IMR-90 (cell line): ENCODE measurements around the gene C15orf39. TPM values are rescaled to one million over a fixed set of nuclear protein-coding genes. Genes with fewer than 3 reads are reported as not detected.
"Not testable (repeated sequence)": the region's sequence is repeated elsewhere in the genome, so short reads cannot be mapped to it uniquely, and the experiment has no call there.

ENCODE experiments used
- ATAC-seq: fragments of 200-7000 bp; cut with Tn5 transposase; 2 replicates; pipeline ENCODE4 v1.9.1; 2020; ENCODE audit warnings: low read depth, mild to moderate bottlenecking, moderate library complexity
- BruUV-seq: library from RNA; stranded (reverse); fragments of 400-500 nt; replicated peaks from 2 replicates; lab custom pipeline; 2021; lab: Mats Ljungman, UMichigan
- CTCF ChIA-PET: fragments of 300-600 bp; formaldehyde crosslinking; extraction: SDS; loops from one replicate; lab custom pipeline; 2021; ENCODE audit warnings: antibody characterized with exemption; lab: Yijun Ruan, JAX
- POLR2A ChIA-PET: fragments of 300-600 bp; sonication (Branson Sonifier 250); formaldehyde crosslinking; loops from one replicate; lab custom pipeline; 2022; ENCODE audit warnings: antibody characterized with exemption; ENCODE audit not compliant: unreplicated experiment; lab: Charles Lee
- DNase-seq: peaks from one replicate; pipeline ENCODE4 v3.0.0; 2013
- H2AFZ ChIP-seq: replicated peaks from 2 replicates; pipeline ENCODE3; 2013; ENCODE audit warnings: low read length, mild to moderate bottlenecking; ENCODE audit not compliant: poor library complexity
- H2AK5ac ChIP-seq: 2 replicates; pipeline ENCODE4 v1.6.1; 2013; ENCODE audit warnings: low read depth, low read length, inconsistent platforms
- H2AK9ac ChIP-seq: replicated peaks from 2 replicates; pipeline ENCODE3; 2013; ENCODE audit warnings: mild to moderate bottlenecking, low read depth, low read length, moderate library complexity; ENCODE audit not compliant: poor library complexity
- H2BK120ac ChIP-seq: 2 replicates; pipeline ENCODE4 v1.6.1; 2013; ENCODE audit warnings: low read depth, low read length, inconsistent platforms
- H2BK15ac ChIP-seq: 3 replicates; pipeline ENCODE4 v1.6.1; 2013; ENCODE audit warnings: low read depth, low read length, inconsistent platforms
- H2BK20ac ChIP-seq: 2 replicates; pipeline ENCODE4 v1.6.1; 2013; ENCODE audit warnings: low read depth, mild to moderate bottlenecking, inconsistent platforms, low read length, moderate library complexity
- H2BK5ac ChIP-seq: 2 replicates; pipeline ENCODE4 v1.6.1; 2013; ENCODE audit warnings: mild to moderate bottlenecking, low read depth, low read length, inconsistent platforms; ENCODE audit not compliant: poor library complexity, severe bottlenecking
- H3K14ac ChIP-seq: replicated peaks from 2 replicates; pipeline ENCODE4 v1.6.1; 2013; ENCODE audit warnings: low read depth, low read length, inconsistent platforms
- H3K18ac ChIP-seq: 2 replicates; pipeline ENCODE4 v1.6.1; 2013; ENCODE audit warnings: low read depth, low read length, control low read depth
- H3K23ac ChIP-seq: 2 replicates; pipeline ENCODE4 v1.6.1; 2013; ENCODE audit warnings: low read depth, low read length, inconsistent platforms
- H3K27ac ChIP-seq: 2 replicates; pipeline ENCODE4 v1.5.1; 2013; ENCODE audit warnings: mild to moderate bottlenecking, control low read depth, low read length; ENCODE audit not compliant: insufficient read depth
- H3K27me3 ChIP-seq: 2 replicates; pipeline ENCODE4 v1.6.1; 2013; ENCODE audit warnings: low read length; ENCODE audit not compliant: control insufficient read depth, insufficient read depth
- H3K36me3 ChIP-seq: 2 replicates; pipeline ENCODE4 v1.6.1; 2013; ENCODE audit warnings: low read length, mixed read lengths; ENCODE audit not compliant: control insufficient read depth, insufficient read depth
- H3K4ac ChIP-seq: 2 replicates; pipeline ENCODE4 v1.6.1; 2013; ENCODE audit warnings: low read depth, low read length, inconsistent platforms
- H3K4me1 ChIP-seq: 2 replicates; pipeline ENCODE4 v1.6.1; 2013; ENCODE audit warnings: low read length, mixed read lengths; ENCODE audit not compliant: control insufficient read depth, insufficient read depth
- H3K4me2 ChIP-seq: 2 replicates; pipeline ENCODE4 v1.6.1; 2013; ENCODE audit warnings: low read depth, mild to moderate bottlenecking, control low read depth, low read length, moderate library complexity
- H3K4me3 ChIP-seq: 2 replicates; pipeline ENCODE4 v1.5.1; 2013; ENCODE audit warnings: low read depth, mild to moderate bottlenecking, control low read depth, low read length, moderate library complexity; ENCODE audit not compliant: insufficient read depth
- H3K56ac ChIP-seq: 2 replicates; pipeline ENCODE4 v1.6.1; 2013; ENCODE audit warnings: low read length, inconsistent platforms; ENCODE audit not compliant: insufficient read depth; ENCODE audit errors: extremely low read depth
- H3K79me1 ChIP-seq, 2 experiments: 2 replicates each; pipeline ENCODE4 v1.6.1; 2013; ENCODE audit warnings: low read length in 2 of 2, inconsistent platforms in 1 of 2, low read depth in 1 of 2
- H3K9ac ChIP-seq: 2 replicates; pipeline ENCODE4 v1.6.1; 2013; ENCODE audit warnings: low read depth, low read length, control low read depth
- H3K9me1 ChIP-seq: 2 replicates; pipeline ENCODE4 v1.6.1; 2013; ENCODE audit warnings: low read length, inconsistent platforms; ENCODE audit not compliant: insufficient read depth
- H3K9me3 ChIP-seq: 2 replicates; pipeline ENCODE4 v1.6.1; 2013; ENCODE audit warnings: low read length; ENCODE audit not compliant: control insufficient read depth, insufficient read depth
- H4K20me1 ChIP-seq: 2 replicates; pipeline ENCODE4 v1.6.1; 2013; ENCODE audit warnings: low read length, inconsistent platforms; ENCODE audit not compliant: insufficient read depth
- H4K5ac ChIP-seq: 2 replicates; pipeline ENCODE4 v1.6.1; 2013; ENCODE audit warnings: mild to moderate bottlenecking, low read depth, low read length, control low read depth
- H4K8ac ChIP-seq, 2 experiments: 2 replicates each; pipeline ENCODE4 v1.6.1; 2013; ENCODE audit warnings: low read depth in 2 of 2, low read length in 2 of 2, control low read depth in 1 of 2, inconsistent platforms in 1 of 2
- H4K91ac ChIP-seq: 2 replicates; pipeline ENCODE4 v1.6.1; 2013; ENCODE audit warnings: low read depth, low read length, inconsistent platforms; ENCODE audit not compliant: insufficient read depth
- WGBS, 2 experiments: methylation state at CpG; one replicate each; pipeline versions ENCODE4 v1.1.5 to v1.1.7; 2013; ENCODE audit warnings: missing lambda C conversion rate in 2 of 2; ENCODE audit not compliant: insufficient read length in 1 of 2; ENCODE audit errors: extremely low coverage in 2 of 2; 5-methylcytosine and 5-hydroxymethylcytosine counted together
- dilution Hi-C: fragments of 300-500 bp; cut with HindIII; formaldehyde crosslinking; loops from one replicate; pipeline ENCODE4 v1.14.3; 2018; ENCODE audit warnings: low sequenced_read_pairs; ENCODE audit not compliant: unreplicated experiment
- in situ Hi-C: fragments of 300-500 bp; cut with MboI; formaldehyde crosslinking; loops from 3 replicates; pipeline ENCODE4 v1.14.3; 2019; ENCODE audit warnings: low sequenced_read_pairs, inconsistent platforms, mixed read lengths
- intact Hi-C: fragments of 100-400 bp; cut with micrococcal nuclease; formaldehyde crosslinking; loops from 2 replicates; pipeline ENCODE4 v1.10.0; 2022
- polyA plus RNA-seq, 3 experiments: library from polyadenylated mRNA; depleted of rRNA; stranded (reverse); fragments of >200 nt; gene quantifications; 2 replicates each; pipeline ENCODE4 v1.2.3, GENCODE V29; 2012; ENCODE audit warnings: low replicate concordance in 1 of 3
- total RNA-seq: library from RNA; depleted of rRNA; stranded (reverse); fragments of >200 nt; gene quantifications from 2 replicates; pipeline ENCODE4 v1.2.3, GENCODE V29; 2012

The C15orf39 gene
- total and polyA plus RNA-seq, 2 of the 4 experiments (the other 2 are of a cell fraction) = 1.3 to 5.7 TPM

DNA sequence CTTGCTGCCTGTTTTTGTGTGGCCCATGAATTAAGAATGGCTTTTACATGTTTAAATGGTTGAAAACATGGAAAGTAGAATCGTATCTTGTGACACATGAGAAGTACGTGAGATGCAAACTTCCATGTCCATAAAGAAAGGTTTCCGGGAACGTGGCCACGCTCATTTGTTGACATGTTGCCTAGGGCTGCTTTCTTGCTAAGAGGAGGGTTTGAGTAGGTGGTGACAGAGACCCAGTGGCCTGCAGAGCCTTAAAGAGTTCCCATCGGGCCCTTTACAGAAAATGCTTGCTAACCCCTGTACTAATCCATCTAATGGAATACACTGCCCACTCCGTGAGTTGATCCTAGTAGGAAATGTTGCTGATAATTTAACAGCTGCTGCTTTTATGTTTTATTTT lies 25.4 kb downstream of the C15orf39 start:
- intact Hi-C loops, H3K18ac ChIP-seq, H3K9me3 ChIP-seq, H3K4ac ChIP-seq, DNase-seq, H3K9ac ChIP-seq, H4K20me1 ChIP-seq, H4K8ac ChIP-seq, H2BK20ac ChIP-seq, H2AK5ac ChIP-seq, CTCF ChIA-PET, BruUV-seq, H4K5ac ChIP-seq, H2BK5ac ChIP-seq, H3K14ac ChIP-seq, H2BK15ac ChIP-seq, POLR2A ChIA-PET, H2AFZ ChIP-seq, H4K91ac ChIP-seq, in situ Hi-C loops, H2AK9ac ChIP-seq, ATAC-seq, H3K27ac ChIP-seq, dilution Hi-C loops, H3K9me1 ChIP-seq, H3K4me1 ChIP-seq, H3K4me3 ChIP-seq, H3K23ac ChIP-seq, H2BK120ac ChIP-seq, H3K79me1 ChIP-seq, H3K36me3 ChIP-seq, H3K56ac ChIP-seq, H3K4me2 ChIP-seq: not testable (repeated sequence)
- H3K27me3 ChIP-seq = peaks cover 49% of the 10 kb centered on the region
- WGBS, 2 experiments = 49% methylated on average over 2 of the region's 7 CpGs; no CpG with 5 or more reads in 1 of the 2 experiments
